ENCODE results near the gene KRT72. TPM values are rescaled to one million over a fixed set of nuclear protein-coding genes. Genes with fewer than 3 reads are reported as not detected.
A peak's percentile ranks its signal among the peaks of the same experiment; 100 is the strongest.

KRT72 gene
- total RNA-seq, 1 experiment from 2014 or later: not detected

DNA sequence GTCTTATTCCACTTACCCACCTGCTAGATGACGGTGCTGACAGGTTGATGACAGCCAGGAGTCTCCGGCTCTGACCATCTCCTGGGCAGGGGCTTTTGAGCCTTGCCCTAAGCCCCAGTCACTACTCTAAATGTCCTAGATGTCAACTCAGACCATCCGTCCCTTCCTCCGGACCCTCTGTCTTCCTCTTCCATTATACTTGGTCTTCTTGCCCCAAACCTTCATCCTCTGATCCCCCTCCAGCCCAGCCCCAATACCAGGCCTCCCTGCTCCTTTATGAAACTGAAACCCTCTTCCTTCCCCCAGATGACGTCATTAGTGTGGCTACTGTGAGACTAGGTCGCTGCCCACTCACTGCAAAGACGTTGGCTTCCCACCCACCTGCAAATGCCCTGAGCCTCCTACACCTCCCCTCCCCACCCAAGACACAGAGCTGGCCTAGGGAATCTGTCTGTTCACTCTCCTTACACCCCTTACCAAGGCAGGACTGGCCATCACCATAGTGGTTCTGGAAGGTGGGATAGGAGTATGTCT, 58.4 kb downstream of the KRT72 start:
- Histone ChIP-seq H3K9me3 (ENCODE audit: low read length) (no peaks in the 10 kb centered on the region), H3K4me2 (ENCODE audit: low read length) (no peak overlapping the region), H3K4me3 (ENCODE audit: low read length) (no peak overlapping the region), H2AFZ (ENCODE audit: low read length) (no peak overlapping the region), H3F3A (ENCODE audit: low read length, unreplicated experiment) (no peaks in the 10 kb centered on the region), H3K36me3 (ENCODE audit: low read depth, low read length) (no peaks in the 10 kb centered on the region), H3K27ac (ENCODE audit: low read length) (no peak overlapping the region), H4K20me1 (ENCODE audit: low read length) (no peaks in the 10 kb centered on the region), H3K9ac (ENCODE audit: low read length) (no peak overlapping the region), H3K79me2 (ENCODE audit: low read length) (no peaks in the 10 kb centered on the region), H3K27me3 (ENCODE audit: low read length) (no peaks in the 10 kb centered on the region), H3K9me2 (replicated peaks; ENCODE audit: low read length) (no peaks in the 10 kb centered on the region), H3K4me1 (ENCODE audit: insufficient read depth, low read length) (peaks cover 19% of the 10 kb centered on the region)
- POLR2A ChIA-PET (ENCODE audit: unreplicated experiment): no interaction called here
- CTCF ChIA-PET: no interaction called here
- no peak for ATAC-seq
- TF ChIP-seq EZH2phosphoT487 (IDR thresholded peaks at IDR 0.05; ENCODE audit: borderline replicate concordance, low read length) (no peak), EZH2 (IDR thresholded peaks at IDR 0.05; ENCODE audit: low read length, unreplicated experiment) (no peak)
- TF ChIP-seq, protein P1, sequence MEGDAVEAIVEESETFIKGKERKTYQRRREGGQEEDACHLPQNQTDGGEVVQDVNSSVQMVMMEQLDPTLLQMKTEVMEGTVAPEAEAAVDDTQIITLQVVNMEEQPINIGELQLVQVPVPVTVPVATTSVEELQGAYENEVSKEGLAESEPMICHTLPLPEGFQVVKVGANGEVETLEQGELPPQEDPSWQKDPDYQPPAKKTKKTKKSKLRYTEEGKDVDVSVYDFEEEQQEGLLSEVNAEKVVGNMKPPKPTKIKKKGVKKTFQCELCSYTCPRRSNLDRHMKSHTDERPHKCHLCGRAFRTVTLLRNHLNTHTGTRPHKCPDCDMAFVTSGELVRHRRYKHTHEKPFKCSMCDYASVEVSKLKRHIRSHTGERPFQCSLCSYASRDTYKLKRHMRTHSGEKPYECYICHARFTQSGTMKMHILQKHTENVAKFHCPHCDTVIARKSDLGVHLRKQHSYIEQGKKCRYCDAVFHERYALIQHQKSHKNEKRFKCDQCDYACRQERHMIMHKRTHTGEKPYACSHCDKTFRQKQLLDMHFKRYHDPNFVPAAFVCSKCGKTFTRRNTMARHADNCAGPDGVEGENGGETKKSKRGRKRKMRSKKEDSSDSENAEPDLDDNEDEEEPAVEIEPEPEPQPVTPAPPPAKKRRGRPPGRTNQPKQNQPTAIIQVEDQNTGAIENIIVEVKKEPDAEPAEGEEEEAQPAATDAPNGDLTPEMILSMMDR (conservative IDR thresholded peaks at IDR 0.05; ENCODE audit: low read depth, low read length): no peak
- no peak for DNase-seq
- no TSS peak for BruUV-seq (replicated peaks)
- intact Hi-C loops (cut with micrococcal nuclease): no loop called here

DNA sequence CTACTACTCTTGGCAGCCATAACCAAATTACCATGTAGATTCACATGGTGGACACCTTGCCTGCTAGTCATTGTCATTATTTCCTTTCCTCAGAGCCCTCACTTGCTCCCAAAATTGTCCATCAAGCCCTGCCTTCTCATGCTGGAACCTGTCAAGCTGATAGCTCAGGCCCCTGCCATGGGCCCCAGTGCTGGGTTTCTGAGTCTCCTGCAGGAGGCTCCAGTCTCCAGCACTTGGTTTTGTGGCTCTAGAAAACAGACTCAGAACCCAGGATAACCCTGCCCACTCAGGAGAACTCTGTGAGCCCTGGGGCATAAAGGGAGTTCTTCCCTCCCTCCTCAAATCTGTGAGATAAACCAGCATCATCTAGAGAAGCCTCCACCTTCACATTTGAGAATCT, 59.1 kb downstream of the KRT72 start:
- Histone ChIP-seq H3K27ac (ENCODE audit: low read length) (no peak overlapping the region), H3K4me3 (ENCODE audit: low read length) (no peak overlapping the region), H3K27me3 (ENCODE audit: low read length) (no peaks in the 10 kb centered on the region), H3K4me2 (ENCODE audit: low read length) (no peak overlapping the region), H3K36me3 (ENCODE audit: low read depth, low read length) (no peaks in the 10 kb centered on the region), H4K20me1 (ENCODE audit: low read length) (no peaks in the 10 kb centered on the region), H3K9ac (ENCODE audit: low read length) (no peak overlapping the region), H2AFZ (ENCODE audit: low read length) (no peak overlapping the region), H3K9me3 (ENCODE audit: low read length) (no peaks in the 10 kb centered on the region), H3K9me2 (replicated peaks; ENCODE audit: low read length) (no peaks in the 10 kb centered on the region), H3K79me2 (ENCODE audit: low read length) (no peaks in the 10 kb centered on the region), H3K4me1 (ENCODE audit: insufficient read depth, low read length) (peaks cover 19% of the 10 kb centered on the region), H3F3A (ENCODE audit: low read length, unreplicated experiment) (no peaks in the 10 kb centered on the region)
- no TSS peak for BruUV-seq (replicated peaks)
- ATAC-seq (no peak), DNase-seq (no peak)
- intact Hi-C loops (cut with micrococcal nuclease): no loop called here
- TF ChIP-seq EZH2 (IDR thresholded peaks at IDR 0.05; ENCODE audit: low read length, unreplicated experiment) (no peak), EZH2phosphoT487 (IDR thresholded peaks at IDR 0.05; ENCODE audit: borderline replicate concordance, low read length) (no peak)
- TF ChIP-seq, protein P1 (conservative IDR thresholded peaks at IDR 0.05; ENCODE audit: low read depth, low read length): 0 out of 2 replicates have a peak, but pooled peaks have one; percentile 17
- ChIA-PET POLR2A (ENCODE audit: unreplicated experiment) (no interaction called here), CTCF (no interaction called here)

DNA sequence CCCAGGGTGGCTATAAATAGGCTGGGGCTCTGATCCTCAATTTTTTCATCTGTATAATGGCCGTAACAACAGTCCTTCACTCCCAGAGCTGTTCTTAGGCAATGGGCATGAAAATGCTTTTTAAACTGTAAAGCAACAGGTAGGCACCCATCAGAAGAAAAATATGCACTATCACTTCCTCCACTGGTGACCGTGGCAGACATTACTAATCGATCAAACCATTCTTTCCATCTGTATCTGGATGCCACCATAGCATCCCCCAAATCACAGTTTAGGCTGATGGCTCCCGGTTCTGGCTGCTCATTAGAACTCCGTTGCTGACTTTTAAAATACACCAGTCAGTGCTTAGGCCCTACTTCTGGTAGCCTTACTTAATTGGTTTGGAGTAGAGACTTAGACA, 59.6 kb downstream of the KRT72 start:
- peaks cover 19% of the 10 kb centered on the region for H3K4me1 ChIP-seq (ENCODE audit: insufficient read depth, low read length)
- TF ChIP-seq EZH2phosphoT487 (IDR thresholded peaks at IDR 0.05; ENCODE audit: borderline replicate concordance, low read length) (no peak), EZH2 (IDR thresholded peaks at IDR 0.05; ENCODE audit: low read length, unreplicated experiment) (no peak)
- TF ChIP-seq, protein P1 (conservative IDR thresholded peaks at IDR 0.05; ENCODE audit: low read depth, low read length): no peak
- no peaks in the 10 kb centered on the region for H3K9me2 ChIP-seq (replicated peaks; ENCODE audit: low read length)
- no peak overlapping the region for H2AFZ ChIP-seq (ENCODE audit: low read length)
- intact Hi-C loops (cut with micrococcal nuclease): no loop called here
- H3K9ac ChIP-seq (ENCODE audit: low read length): no peak overlapping the region
- no peaks in the 10 kb centered on the region for H3K36me3 ChIP-seq (ENCODE audit: low read depth, low read length)
- no peaks in the 10 kb centered on the region for H4K20me1 ChIP-seq (ENCODE audit: low read length)
- no peak overlapping the region for H3K4me3 ChIP-seq (ENCODE audit: low read length)
- ChIA-PET CTCF (no interaction called here), POLR2A (ENCODE audit: unreplicated experiment) (no interaction called here)
- H3K27ac ChIP-seq (ENCODE audit: low read length): no peak overlapping the region
- no peaks in the 10 kb centered on the region for H3K27me3 ChIP-seq (ENCODE audit: low read length)
- ATAC-seq (no peak), DNase-seq (no peak)
- no peaks in the 10 kb centered on the region for H3F3A ChIP-seq (ENCODE audit: low read length, unreplicated experiment)
- no peaks in the 10 kb centered on the region for H3K79me2 ChIP-seq (ENCODE audit: low read length)
- no peaks in the 10 kb centered on the region for H3K9me3 ChIP-seq (ENCODE audit: low read length)
- H3K4me2 ChIP-seq (ENCODE audit: low read length): no peak overlapping the region
- no TSS peak for BruUV-seq (replicated peaks)
